Skin epidermis (tissue), 12 donors: ENCODE data around the gene CCDC150.
A peak's percentile ranks its signal among the peaks of the same experiment; 100 is the strongest.
"Not testable (repeated sequence)": the region's sequence is repeated elsewhere in the genome, so short reads cannot be mapped to it uniquely, and the experiment has no call there.

ENCODE experiments used
- H3K27ac ChIP-seq, 21 experiments: fragments of 200-600 bp; sonication (generic) in 11 of 21; one replicate each; pipeline ENCODE4 v1.5.0; 2020; ENCODE audit warnings: mild to moderate bottlenecking in 3 of 21, inconsistent platforms in 2 of 21, moderate library complexity in 2 of 21
- H3K4me3 ChIP-seq, 7 experiments: fragments of 200-600 bp; sonication (generic) in 2 of 7; one replicate each; pipeline ENCODE4 v1.5.0; 2020; ENCODE audit warnings: inconsistent platforms in 2 of 7, mild to moderate bottlenecking in 2 of 7, moderate library complexity in 1 of 7

Gene CCDC150

DNA sequence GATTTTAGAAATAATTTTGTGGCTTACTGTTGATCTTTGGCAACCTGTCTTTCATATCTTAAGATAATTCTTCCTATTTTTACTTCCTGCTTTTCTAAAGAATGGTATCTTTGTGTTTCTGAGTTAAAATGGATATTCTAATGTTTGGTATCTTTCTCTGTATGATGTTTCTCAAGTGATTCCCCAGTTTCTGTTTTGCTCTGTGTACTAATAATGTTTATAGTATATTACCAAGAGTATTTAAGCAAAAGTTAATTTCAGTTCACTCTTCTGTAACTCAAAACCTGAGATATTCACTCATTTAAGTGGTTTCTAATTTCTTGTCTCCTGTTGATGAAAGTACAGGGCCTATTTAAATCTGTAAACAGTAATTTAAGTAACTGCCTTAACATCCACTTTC, 58.3 kb downstream of the CCDC150 start:
- no peak overlapping the region for H3K4me3 ChIP-seq
- H3K27ac ChIP-seq = no peak overlapping the region

DNA sequence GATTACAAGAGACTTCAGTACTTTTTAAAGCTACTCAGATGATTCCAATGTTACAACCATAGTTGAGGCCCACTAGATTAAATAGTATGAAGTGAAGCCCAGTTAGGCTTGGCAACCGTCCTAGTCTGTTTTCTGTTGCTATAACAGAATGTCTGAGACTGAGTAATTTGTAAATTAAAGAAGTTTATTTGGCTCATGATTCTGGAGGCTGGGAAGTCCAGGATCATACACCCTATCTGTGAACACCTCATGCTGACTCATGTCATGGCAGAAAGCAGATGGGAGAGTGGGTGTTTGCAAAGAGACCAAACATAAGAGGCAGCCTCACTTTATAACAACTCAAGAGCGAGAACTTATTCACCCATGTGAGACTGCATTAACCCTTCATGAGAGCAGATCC, 63.1 kb downstream of the CCDC150 start:
- Histone ChIP-seq H3K4me3 (no peak overlapping the region), H3K27ac (no peak overlapping the region)

DNA sequence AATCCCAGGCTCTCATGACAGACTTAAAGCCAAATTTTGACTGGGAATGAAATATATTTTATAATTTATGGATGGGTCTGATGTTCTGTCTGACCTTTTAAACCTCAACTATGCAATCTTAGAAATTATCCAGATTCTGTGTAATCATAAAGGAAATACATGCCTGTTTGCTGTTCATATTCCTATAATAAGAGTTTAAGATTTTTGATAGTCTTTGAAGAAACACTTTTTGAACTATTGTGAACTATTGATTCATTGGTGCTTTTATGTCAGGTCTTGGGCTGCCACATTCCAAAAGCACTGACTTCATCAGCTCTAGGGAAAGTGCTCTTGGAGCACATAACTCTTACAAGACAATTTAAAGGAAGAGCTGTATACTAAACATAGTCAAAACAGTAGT, 64.2 kb downstream of the CCDC150 start:
- no peak overlapping the region for H3K27ac ChIP-seq
- no peak overlapping the region for H3K4me3 ChIP-seq

DNA sequence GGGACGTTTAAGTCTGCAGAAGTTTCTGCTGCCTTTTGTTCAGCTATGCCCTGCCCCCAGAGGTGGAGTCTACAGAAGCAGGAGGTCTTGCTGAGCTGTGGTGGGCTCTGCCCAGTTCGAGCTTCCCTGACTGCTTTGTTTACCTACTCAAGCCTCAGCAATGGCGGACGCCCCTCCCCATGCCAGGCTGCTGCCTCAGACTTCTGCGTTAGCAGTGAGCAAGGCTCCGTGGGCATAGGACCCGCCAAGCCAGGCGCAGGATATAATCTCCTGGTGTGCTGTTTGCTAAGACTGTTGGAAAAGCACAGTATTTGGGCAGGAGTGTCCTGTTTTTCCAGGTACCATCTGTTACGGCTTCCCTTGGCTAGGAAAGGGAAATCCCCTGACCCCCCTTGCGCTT, 70.5 kb downstream of the CCDC150 start:
- H3K27ac ChIP-seq, H3K4me3 ChIP-seq: not testable (repeated sequence)

DNA sequence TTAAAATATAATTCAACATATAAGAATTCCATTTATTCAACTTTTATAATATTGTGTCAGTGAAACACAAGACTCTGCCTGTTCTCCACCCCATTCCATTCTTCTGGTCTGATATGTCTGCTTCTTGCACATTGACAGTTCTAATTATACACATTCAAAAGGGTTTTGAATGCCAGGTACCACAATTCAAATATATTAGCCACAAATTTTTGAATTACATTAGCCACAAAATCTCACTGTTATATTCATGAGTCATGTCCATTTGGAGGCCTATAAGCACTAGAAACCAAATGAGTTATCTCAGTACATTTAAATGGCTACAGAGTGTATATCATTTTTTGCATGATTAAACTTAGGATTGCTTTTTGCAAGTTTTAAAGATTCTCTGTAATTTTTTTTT, 72.1 kb downstream of the CCDC150 start:
- Histone ChIP-seq H3K27ac (no peak overlapping the region), H3K4me3 (no peak overlapping the region)

DNA sequence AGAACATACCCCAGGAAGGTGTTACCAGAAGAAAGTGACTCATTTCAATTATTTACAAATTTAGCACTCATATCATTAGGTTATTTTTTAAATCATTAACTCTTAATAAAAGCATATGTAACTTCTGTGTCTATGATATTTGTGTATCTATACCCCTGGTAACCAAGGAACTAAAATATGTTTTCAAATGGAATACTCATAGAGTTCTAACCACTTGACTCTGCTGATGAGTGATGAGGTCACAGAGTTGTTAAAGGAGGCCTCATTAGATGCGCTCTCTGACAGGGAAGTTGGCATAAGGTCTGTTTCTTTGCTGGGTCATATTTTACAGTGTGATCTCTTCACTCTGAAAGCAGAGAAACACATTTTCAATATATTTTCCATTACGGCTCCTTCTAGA, 73.4 kb downstream of the CCDC150 start:
- Histone ChIP-seq H3K4me3 (no peak overlapping the region), H3K27ac (no peak overlapping the region)

DNA sequence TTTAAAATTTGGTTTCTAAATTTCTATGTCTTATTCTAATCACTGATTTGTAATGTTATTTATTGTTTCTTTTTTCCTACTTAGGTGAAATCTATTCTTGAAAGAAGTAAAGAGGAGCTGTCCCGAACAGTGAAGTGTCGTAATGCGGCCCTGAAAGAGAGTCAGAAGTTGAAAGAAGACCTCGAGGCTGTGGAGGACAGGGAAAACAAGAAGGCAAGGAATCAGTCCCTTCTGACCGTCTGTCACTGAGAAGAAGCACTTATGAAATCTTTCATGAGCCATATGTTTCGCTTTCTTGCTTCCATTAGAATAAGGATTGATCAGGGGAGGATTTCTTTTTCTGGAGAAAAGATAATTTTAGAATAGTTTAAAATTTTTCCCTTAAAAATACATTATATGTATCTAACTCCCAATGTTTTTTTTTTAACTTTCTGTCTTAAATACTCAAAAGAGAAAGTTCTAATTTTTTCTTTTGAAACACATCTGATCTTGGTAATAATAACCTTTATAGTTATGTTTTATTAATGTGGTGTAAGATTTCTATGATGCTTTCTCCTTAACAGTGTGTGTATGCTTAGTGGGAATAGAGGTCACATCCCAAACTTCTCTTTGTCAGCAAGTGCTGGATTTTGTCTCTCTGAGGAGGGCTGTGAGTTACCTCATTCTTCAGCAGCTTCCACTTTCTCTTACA, 79.0 kb downstream of the CCDC150 start:
- Histone ChIP-seq H3K27ac (peak overlapping the region in 3 of 21 experiments; percentile 8 to 45 (median 29)), H3K4me3 (no peak overlapping the region)

DNA sequence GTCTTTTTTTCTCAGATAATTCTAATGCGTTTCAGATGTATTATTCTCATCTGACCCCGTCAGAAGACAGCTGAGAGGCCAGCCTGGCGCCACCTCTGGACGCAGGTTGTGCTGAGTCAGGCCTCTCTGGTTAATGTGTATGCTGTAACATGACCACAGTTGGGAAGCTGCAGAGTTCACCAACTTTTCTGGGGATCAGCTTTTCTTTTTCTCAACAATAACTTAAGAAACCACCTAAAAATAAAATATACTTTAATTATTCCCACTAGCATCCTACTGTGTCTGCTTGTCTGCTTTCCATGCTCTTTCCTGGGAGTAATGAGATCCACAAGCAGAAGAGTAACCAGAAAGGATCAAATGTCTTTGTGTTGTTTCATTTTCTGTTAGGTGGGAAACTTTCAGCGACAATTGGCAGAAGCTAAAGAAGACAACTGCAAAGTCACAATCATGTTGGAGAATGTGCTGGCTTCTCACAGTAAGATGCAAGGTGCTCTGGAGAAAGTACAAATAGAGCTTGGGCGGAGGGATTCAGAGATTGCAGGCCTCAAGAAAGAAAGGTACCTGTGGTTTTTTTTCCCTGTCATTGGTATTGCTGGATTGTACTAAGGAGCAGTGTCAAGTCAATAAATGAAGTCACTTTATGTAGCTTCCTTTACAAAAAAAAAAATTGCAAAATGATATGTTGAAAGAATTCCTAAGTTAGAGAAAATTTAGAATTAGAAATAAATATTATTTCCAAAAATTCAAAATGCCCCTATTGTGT, 79.8 kb downstream of the CCDC150 start:
- Histone ChIP-seq H3K27ac (peak overlapping the region in 3 of 21 experiments; percentile 8 to 45 (median 29)), H3K4me3 (no peak overlapping the region)

DNA sequence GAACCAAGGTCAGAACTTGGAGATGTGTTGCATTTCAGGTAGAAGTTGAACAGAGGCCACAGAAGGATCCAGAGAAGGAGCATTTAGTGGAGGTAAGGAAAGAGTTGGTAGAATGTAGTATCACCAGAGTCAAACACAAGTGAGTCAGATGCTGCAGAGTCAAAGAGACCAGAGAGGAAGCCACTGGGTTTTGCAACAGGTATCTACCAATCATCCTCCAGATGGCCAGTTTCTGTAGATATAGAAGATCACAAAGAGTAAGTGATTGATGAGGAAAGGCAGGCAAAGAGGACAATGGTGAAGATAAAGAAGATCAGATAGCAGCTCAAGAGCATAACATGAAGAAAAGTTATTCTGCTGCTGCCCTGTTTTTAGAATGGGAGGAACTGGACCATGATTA, 84.1 kb downstream of the CCDC150 start:
- no peak overlapping the region for H3K4me3 ChIP-seq
- H3K27ac ChIP-seq = no peak overlapping the region

DNA sequence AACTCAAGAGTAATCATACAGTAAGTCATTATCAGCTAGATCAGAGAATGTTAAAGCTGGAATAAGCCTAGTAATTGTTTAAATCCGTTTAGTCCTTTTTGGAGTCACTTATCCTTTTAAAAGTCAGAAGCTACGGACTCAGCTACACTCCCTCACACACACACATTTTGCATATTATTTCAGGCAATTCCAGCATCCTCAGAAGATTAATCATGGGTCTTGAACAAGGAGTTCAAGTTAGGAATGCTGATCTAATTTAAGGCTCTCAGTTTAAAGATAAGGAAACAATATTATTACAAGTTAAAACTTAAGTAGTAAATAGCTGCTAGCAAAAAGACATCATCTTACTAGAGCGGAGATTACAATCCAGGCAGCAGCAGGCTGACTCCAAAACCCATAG, 85.7 kb downstream of the CCDC150 start:
- Histone ChIP-seq H3K4me3 (no peak overlapping the region), H3K27ac (no peak overlapping the region)

DNA sequence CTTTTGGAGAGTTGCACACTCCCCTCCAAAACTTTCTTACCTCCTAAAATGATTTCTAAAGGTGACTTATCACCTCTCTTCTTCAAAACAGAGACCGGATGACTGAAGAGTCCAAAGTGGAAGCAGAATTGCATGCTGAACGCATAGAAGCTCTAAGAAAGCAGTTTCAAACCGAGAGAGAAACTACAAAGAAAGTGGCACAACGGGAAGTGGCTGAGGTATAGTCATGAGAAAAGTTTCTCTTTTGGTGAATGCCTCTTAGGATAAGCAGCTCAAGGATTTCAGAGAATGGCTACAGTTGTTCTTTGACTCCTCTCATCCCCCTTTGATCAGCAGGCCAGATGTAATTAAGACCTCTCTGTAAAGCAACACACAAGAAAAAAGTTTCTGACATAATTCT, 86.4 kb downstream of the CCDC150 start:
- H3K4me3 ChIP-seq = no peak overlapping the region
- H3K27ac ChIP-seq = no peak overlapping the region

DNA sequence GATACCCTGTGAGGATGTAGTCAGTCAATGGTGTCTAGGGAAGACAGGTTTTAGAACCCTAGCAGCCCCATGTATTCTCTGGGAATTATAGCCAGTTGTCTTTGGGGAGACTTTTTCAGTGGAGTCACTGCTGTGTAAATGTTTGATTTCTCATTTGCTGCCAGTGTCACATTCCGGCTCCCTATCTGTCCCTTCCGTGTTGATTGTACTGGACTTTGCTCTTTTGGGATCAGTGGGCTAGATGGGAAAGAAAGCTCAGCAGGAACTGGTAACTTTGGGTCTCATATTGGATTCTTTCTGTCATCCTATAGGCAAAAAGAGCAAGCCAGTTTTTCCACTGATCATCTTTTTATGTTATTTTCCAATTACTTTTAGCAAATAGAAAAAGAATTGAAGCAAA, 89.9 kb downstream of the CCDC150 start:
- Histone ChIP-seq H3K27ac (no peak overlapping the region), H3K4me3 (no peak overlapping the region)

DNA sequence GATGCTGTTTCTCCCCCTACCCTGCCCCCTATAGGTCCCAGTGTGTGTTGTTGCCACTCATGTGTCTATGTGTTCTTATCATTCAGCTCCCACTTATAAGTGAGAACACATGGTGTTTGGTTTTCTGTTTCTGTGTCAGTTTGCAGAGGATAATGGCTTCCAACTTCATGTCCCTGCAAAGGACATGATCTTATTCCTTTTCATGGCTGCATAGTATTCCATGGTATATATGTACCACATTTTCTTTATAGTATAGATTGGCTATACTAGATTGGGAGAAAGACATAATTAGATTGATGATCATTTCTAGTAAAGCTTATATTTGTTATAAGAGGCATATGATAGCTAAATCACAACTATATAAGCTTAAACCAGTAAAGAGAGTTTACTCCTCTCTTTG, 97.1 kb downstream of the CCDC150 start:
- not testable (repeated sequence) for H3K27ac ChIP-seq, H3K4me3 ChIP-seq

DNA sequence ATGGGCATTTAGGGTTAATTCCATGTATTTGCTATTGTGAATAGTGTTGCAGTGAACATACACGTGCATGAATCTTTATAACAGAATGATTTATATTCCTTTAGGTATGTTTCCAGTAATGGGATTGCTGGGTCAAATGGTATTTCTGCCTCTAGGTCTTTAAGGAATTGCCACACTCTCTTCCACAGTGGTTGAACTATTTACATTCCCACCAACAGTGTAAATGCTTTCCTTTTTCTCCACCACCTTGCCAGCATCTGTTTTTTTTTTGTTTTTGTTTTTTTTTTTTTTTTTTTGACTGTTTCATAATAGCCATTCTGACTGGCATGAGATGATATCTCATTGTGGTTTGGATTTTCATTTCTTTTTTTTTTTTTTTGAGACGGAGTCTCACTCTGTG, 97.5 kb downstream of the CCDC150 start:
- H3K27ac ChIP-seq = no peak overlapping the region
- no peak overlapping the region for H3K4me3 ChIP-seq

DNA sequence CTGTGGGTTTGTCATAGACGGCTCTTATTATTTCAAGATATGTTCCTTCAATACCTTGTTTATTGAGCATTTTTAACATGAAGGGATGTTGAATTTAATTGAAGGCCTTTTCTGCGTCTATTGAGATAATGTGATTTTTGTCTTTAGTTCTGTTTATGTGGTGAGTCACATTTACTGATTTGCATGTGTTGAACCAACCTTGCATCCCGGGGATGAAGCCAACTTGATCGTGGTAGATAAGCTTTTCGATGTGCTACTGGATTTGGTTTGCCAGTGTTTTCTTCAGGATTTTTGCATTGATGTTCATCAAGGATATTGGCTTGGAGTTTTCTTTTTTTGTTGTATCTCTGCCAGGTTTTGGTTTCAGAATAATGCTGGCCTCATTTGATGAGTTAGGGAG, 99.5 kb downstream of the CCDC150 start:
- no peak overlapping the region for H3K27ac ChIP-seq
- H3K4me3 ChIP-seq = no peak overlapping the region

DNA sequence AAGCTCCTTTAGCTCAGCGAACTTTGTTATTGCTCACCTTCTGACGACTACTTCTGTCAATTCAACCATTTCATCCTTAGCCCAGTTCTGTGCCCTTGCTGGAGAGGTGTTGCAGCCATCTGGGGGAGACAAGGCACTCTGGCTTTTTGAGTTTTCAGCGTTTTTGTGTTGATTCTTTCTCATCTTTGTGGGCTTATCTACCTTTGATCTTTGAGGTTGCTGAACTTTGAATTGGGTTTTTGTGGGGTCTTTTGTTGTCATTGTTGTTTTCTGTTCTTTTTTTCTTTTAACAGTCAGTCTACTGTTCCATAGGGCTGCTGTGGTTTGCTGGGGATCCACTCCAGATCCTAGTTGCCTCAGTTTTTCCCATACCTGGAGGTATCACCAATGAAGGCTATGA, 102.7 kb downstream of the CCDC150 start:
- H3K27ac ChIP-seq = no peak overlapping the region
- no peak overlapping the region for H3K4me3 ChIP-seq

DNA sequence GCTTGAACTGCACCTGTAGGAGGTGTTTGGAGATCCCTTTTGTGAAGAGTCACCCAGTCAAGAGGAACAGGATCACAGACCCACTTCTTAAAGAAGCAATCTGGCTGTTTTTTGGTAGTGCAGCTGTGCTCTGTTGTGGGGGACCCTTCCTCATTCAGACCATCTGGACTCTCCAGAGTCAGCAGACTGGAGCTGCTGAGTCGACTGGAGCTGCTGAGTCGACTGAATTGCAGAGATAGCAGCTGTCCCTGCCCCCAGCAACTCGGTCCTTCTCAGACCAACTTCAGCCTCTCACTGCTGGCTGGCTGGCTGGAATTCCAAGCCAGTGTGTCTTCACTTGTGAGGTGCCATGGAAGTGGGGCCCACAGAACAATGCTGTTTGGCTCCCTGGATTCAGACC, 103.2 kb downstream of the CCDC150 start:
- H3K27ac ChIP-seq = no peak overlapping the region
- H3K4me3 ChIP-seq = no peak overlapping the region

DNA sequence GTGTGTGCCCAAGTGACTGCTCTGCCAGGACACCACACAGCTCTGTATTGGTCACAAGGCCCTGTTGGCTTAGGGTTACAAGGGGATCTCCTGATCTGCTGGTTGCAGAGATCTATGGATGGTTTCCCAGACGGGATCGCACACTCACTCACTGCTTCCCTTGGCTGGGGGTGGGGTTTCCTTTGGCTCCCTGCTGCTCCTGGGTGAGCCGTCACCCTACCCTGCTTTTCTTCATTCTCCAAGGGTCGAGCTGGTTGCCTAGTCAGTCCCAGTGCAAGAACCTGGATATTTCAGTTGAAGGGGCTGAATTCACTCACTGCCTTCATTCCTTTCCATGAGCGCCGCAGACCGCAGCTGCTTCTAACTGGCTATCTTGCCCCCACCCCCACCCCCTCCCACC, 103.7 kb downstream of the CCDC150 start:
- Histone ChIP-seq H3K27ac (no peak overlapping the region), H3K4me3 (no peak overlapping the region)

DNA sequence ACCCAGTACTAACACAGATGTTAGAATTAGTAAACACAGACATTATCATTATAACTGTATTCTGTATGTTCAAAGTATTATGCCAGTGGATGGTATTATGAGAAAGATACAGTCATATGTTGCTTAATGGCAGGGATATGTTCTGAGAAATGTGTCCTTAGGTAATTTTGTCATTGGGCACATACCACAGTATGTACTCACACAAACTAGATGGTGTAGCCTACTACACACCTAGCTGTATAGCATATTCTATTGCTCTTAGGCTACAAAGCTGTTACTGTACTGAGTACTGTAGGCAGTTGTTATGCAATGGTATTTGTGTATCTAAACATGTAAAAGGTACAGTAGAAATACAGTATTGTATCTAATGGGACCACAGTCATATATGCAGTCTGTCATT, 106.2 kb downstream of the CCDC150 start:
- H3K4me3 ChIP-seq = no peak overlapping the region
- H3K27ac ChIP-seq = no peak overlapping the region

DNA sequence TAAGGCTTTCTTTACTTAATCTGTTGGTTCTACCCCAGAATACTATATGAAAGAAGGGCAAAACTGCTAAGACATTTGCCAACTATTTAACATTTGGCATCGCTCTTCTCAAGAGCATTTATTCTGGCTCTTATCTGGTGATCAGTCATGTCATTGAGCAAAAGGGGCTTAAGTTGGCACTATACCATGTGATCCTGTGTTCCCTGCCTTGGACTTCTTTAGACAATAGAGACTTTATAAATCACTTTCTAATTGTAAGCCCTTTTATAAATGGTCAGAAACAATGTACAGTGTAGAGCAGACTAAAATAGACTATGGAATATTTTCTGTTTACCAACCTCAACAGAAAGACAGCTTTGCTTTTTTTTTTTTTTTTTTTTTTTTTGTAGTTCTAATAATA, 107.9 kb downstream of the CCDC150 start:
- no peak overlapping the region for H3K27ac ChIP-seq
- H3K4me3 ChIP-seq = no peak overlapping the region

DNA sequence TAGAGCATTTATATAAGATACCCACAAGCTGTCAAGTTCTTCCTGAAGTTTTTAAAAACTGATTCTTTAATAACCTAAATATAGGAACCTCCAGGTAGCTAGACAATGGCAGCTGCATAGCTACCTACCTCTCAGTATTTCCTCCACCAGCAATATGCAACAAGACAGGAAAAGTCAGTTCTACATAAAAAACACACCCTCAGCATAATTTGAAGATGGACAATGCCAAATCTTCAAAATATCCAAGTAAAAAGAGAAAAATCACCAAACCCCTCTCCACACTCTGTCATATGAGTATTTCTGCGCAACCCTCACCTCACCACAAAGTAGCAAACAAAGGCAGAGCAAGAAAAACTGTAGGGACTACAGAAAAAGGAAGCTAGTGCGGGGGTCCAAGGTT, 108.6 kb downstream of the CCDC150 start:
- Histone ChIP-seq H3K27ac (no peak overlapping the region), H3K4me3 (no peak overlapping the region)
